ENCODE measurements around the gene PDE6A. TPM values are rescaled to one million over a fixed set of nuclear protein-coding genes. Genes with fewer than 3 reads are reported as not detected.

The PDE6A gene
- total RNA-seq, 1 experiment from 2014 or later = not detected

GRCh38 chr5:149851211-149851610, 93.4 kb downstream of the PDE6A start (continued):
- TF ChIP-seq PRDM15 (CRISPR knock-in tag; IDR thresholded peaks at IDR 0.05) (no peak), CREB1 (CRISPR knock-in tag; IDR thresholded peaks at IDR 0.05) (no peak), TEAD4 (CRISPR knock-in tag; IDR thresholded peaks at IDR 0.05) (no peak), ZBTB43 (CRISPR knock-in tag; IDR thresholded peaks at IDR 0.05) (no peak), FOXK1 (CRISPR knock-in tag; IDR thresholded peaks at IDR 0.05) (no peak), CTCF (IDR thresholded peaks at IDR 0.05) (no peak), MLX (CRISPR knock-in tag; IDR thresholded peaks at IDR 0.05) (no peak), ZNF281 (CRISPR knock-in tag; IDR thresholded peaks at IDR 0.05) (no peak)

GRCh38 chr5:149849966-149850910, 94.4 kb downstream of the PDE6A start:
- Mint-ChIP-seq H3K4me1 (peaks cover 4% of the 10 kb centered on the region; the same call in 1 of the 2 replicates), H3K27ac (no peak overlapping the region), H3K9me3 (no peaks in the 10 kb centered on the region), H3K4me3 (no peak overlapping the region), H3K36me3 (peaks cover 38% of the 10 kb centered on the region), H3K27me3 (ENCODE audit: low read depth) (no peaks in the 10 kb centered on the region)
- ATAC-seq (no peak), DNase-seq (ENCODE audit: low spot score) (no peak)
- ChIA-PET POLR2A (no interaction called here), CTCF (interaction anchor here (1.1 to 16.6 kb wide), 3 partner anchors 14 to 183 kb away, joined by 5 to 298 read pairs (median 20); partner anchors contain the start of gene SLC26A2)
- no peak for TF ChIP-seq TCF7 (CRISPR knock-in tag; IDR thresholded peaks at IDR 0.05; ENCODE audit: low read depth)
- TF ChIP-seq HMGA2 (CRISPR knock-in tag; IDR thresholded peaks at IDR 0.05) = no peak
- no peak for TF ChIP-seq ZNF281 (CRISPR knock-in tag; IDR thresholded peaks at IDR 0.05)
- no peak for TF ChIP-seq SMAD3 (CRISPR knock-in tag; IDR thresholded peaks at IDR 0.05; ENCODE audit: borderline replicate concordance)
- no peak for TF ChIP-seq ATF1 (CRISPR knock-in tag; IDR thresholded peaks at IDR 0.05)
- no peak for TF ChIP-seq ESRRA (CRISPR knock-in tag; IDR thresholded peaks at IDR 0.05; ENCODE audit: borderline replicate concordance)
- TF ChIP-seq CTCF (IDR thresholded peaks at IDR 0.05) = no peak
- no peak for TF ChIP-seq NR2C2 (CRISPR knock-in tag; IDR thresholded peaks at IDR 0.05)
- no peak for TF ChIP-seq ZNF396 (CRISPR knock-in tag; IDR thresholded peaks at IDR 0.05; ENCODE audit: borderline replicate concordance)
- TF ChIP-seq ZNF232 (CRISPR knock-in tag; IDR thresholded peaks at IDR 0.05) = no peak
- no peak for TF ChIP-seq ZBTB21 (CRISPR knock-in tag; IDR thresholded peaks at IDR 0.05; ENCODE audit: borderline replicate concordance)
- TF ChIP-seq JAZF1 (CRISPR knock-in tag; IDR thresholded peaks at IDR 0.05) = no peak
- TF ChIP-seq ZNF263 (CRISPR knock-in tag; IDR thresholded peaks at IDR 0.05; ENCODE audit: low read depth) = no peak

All from WTC11 (cell line).